T-helper 1 cell treated with Interleukin-12 subunit alpha and Interleukin-12 subunit beta and Interleukin-4 antibody, amounts not matched to agents 30 μg/mL and 1 μg/mL, for 36 hours (primary cell): ENCODE results near the gene NDUFAF2.
A peak's percentile ranks its signal among the peaks of the same experiment; 100 is the strongest.

Experiments used
- H3K27ac Mint-ChIP-seq: one replicate; pipeline ENCODE4 v1.8.0; 2021; ENCODE audit warnings: mild to moderate bottlenecking, mixed read lengths
- H3K27me3 Mint-ChIP-seq: one replicate; pipeline ENCODE4 v1.8.0; 2021; ENCODE audit warnings: low read depth, mixed read lengths
- H3K36me3 Mint-ChIP-seq: one replicate; pipeline ENCODE4 v1.8.0; 2021; ENCODE audit warnings: low read depth, mixed read lengths
- H3K4me1 Mint-ChIP-seq: one replicate; pipeline ENCODE4 v1.8.0; 2021; ENCODE audit warnings: low read depth, mixed read lengths
- H3K4me3 Mint-ChIP-seq: one replicate; pipeline ENCODE4 v1.8.0; 2021; ENCODE audit warnings: mild to moderate bottlenecking, moderate library complexity, mixed read lengths
- H3K9me3 Mint-ChIP-seq: one replicate; pipeline ENCODE4 v1.8.0; 2021; ENCODE audit warnings: mixed read lengths

NDUFAF2 gene

GRCh38 chr5:60944904-60945812 is at the start of gene NDUFAF2, which contains the start of gene ERCC8:
Gene NDUFAF2, plus strand, starts transcription at chr5:60945205. Its CDS starts 51 bp downstream, at chr5:60945256.
Gene ERCC8, minus strand, starts transcription at chr5:60945070. Its CDS starts 62 bp downstream, at chr5:60945008.
- H3K36me3 Mint-ChIP-seq = peaks cover 2% of the 10 kb centered on the region
- no peaks in the 10 kb centered on the region for H3K9me3 Mint-ChIP-seq
- H3K4me3 Mint-ChIP-seq = no peak within 1 kb of the TSS
- H3K4me1 Mint-ChIP-seq = peaks cover 15% of the 10 kb centered on the region
- peak within 1 kb of the TSS; percentile 44 for H3K27ac Mint-ChIP-seq
- H3K27me3 Mint-ChIP-seq = no peaks in the 10 kb centered on the region

DNA sequence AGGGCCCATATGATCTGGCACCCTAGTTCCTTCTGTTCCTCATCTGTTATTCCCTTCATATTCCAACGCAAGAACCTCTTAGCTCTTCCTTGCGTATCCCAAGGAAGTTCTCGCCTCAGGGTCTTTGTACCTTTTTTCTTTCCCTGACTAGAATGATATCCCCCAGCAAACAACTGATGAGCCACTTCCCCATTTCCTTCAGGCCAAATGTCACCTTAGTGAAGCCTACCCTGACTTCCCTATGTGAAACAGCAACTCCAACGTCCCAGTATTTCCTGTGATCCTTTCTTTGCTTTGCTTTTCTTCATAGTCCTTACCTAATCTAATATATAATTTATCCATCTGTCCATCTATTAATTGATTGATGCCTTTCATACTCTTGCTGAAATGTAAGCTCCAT is 48.0 kb upstream of the NDUFAF2 start:
- H3K4me1 Mint-ChIP-seq = no peaks in the 10 kb centered on the region
- no peaks in the 10 kb centered on the region for H3K9me3 Mint-ChIP-seq
- peaks cover 11% of the 10 kb centered on the region for H3K36me3 Mint-ChIP-seq
- H3K27ac Mint-ChIP-seq = no peak overlapping the region
- no peak overlapping the region for H3K4me3 Mint-ChIP-seq
- H3K27me3 Mint-ChIP-seq = no peaks in the 10 kb centered on the region

- peaks cover 3% of the 10 kb centered on the region for H3K36me3 Mint-ChIP-seq
- H3K27ac Mint-ChIP-seq = no peak overlapping the region
- H3K4me3 Mint-ChIP-seq = no peak overlapping the region
- peaks cover 5% of the 10 kb centered on the region for H3K4me1 Mint-ChIP-seq
- H3K27me3 Mint-ChIP-seq = no peaks in the 10 kb centered on the region
- no peaks in the 10 kb centered on the region for H3K9me3 Mint-ChIP-seq
Observed at GRCh38 chr5:60903356-60903755, 41.6 kb upstream of the NDUFAF2 start.

GRCh38 chr5:60916646-60917045 is 28.4 kb upstream of the NDUFAF2 start:
- H3K36me3 Mint-ChIP-seq = peaks cover 33% of the 10 kb centered on the region

DNA sequence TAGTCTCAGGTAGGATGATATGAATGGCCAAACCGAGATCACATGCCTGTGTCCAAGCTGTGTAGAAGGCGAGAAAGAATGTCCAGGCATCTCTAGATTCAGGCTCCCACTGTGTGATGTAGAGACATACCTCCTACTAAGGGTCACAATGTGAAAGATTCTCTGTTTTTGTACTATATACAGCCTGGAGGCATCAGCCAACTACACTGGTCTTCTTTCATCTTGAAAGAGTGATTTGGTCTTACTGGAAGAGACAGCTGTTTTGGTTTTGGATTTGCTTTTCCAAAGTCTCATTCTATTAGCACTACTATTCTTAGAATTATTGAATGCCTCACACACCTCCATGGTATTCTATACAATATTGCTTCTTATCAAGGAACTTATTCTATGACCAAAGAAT is 26.5 kb upstream of the NDUFAF2 start:
- Mint-ChIP-seq H3K9me3 (no peaks in the 10 kb centered on the region), H3K36me3 (peaks cover 33% of the 10 kb centered on the region), H3K4me1 (no peaks in the 10 kb centered on the region), H3K27ac (no peak overlapping the region), H3K4me3 (no peak overlapping the region), H3K27me3 (no peaks in the 10 kb centered on the region)

More at GRCh38 chr5:60916646-60917045, 28.4 kb upstream of the NDUFAF2 start:
- Mint-ChIP-seq H3K9me3 (no peaks in the 10 kb centered on the region), H3K27me3 (no peaks in the 10 kb centered on the region), H3K27ac (no peak overlapping the region), H3K4me1 (no peaks in the 10 kb centered on the region), H3K4me3 (no peak overlapping the region)

DNA sequence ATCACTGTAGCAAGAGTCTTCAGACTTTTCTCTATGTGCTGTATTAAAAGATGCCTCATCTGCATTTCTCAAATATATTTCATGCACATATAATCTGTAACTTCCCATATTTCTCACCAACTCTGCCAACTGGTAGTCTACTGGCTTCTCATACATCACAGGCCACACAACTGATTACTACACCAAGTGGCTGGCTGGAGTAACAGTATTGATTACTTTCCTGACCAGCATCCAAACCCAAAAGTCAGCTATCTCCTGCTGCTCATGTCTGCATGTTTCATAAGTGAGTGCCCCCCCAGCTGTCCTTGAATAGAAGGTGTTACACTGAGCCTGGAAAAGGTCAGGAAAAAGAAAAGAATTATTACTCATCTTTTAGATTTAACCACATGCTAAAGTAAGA is 17.6 kb upstream of the NDUFAF2 start:
- H3K9me3 Mint-ChIP-seq = no peaks in the 10 kb centered on the region
- no peaks in the 10 kb centered on the region for H3K4me1 Mint-ChIP-seq
- no peaks in the 10 kb centered on the region for H3K27me3 Mint-ChIP-seq
- no peak overlapping the region for H3K27ac Mint-ChIP-seq
- H3K4me3 Mint-ChIP-seq = no peak overlapping the region
- peaks cover 10% of the 10 kb centered on the region for H3K36me3 Mint-ChIP-seq

DNA sequence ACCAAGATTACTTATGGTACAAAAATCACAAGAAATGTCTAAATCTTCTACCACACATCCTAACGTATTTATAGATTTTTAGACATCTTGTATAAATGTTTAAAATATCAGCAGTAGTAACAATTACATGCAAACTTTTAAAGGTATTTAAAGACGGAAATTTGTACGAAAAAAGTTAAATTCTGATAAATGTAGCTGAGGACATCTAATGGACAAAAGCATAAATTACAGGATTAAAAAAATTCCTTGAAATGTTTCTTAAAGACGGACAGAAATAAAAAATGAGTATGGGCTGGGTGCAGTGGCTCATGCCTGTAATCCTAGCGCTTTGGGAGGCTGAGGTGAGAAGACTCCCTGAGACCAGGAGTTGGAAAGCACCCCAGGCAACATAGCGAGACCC is 16.0 kb upstream of the NDUFAF2 start:
- Mint-ChIP-seq H3K9me3 (no peaks in the 10 kb centered on the region), H3K27ac (no peak overlapping the region), H3K4me3 (no peak overlapping the region), H3K36me3 (peaks cover 6% of the 10 kb centered on the region), H3K4me1 (no peaks in the 10 kb centered on the region), H3K27me3 (no peaks in the 10 kb centered on the region)

DNA sequence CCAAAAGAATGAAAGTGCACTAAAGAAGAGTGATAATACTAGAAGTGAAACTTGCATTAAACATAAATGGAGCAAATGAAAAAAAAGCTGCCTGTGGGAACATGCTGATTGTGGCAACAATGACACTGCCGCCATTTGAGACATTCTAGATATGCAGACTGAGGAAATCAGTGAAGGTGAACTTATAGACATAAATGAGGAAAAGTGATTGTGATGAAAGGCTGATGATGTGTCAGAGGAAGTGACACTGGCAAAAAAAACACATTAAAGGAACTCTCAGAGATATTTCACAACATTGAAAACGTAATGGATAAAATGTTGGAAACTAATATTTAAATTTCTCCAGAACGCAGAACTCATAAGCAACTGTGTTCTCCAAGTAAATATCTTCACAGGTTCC is 1.4 kb upstream of the NDUFAF2 start:
- H3K27me3 Mint-ChIP-seq = no peaks in the 10 kb centered on the region
- H3K9me3 Mint-ChIP-seq = no peaks in the 10 kb centered on the region
- peaks cover 15% of the 10 kb centered on the region for H3K4me1 Mint-ChIP-seq
- H3K27ac Mint-ChIP-seq = peak overlapping the region; percentile 37
- no peak overlapping the region for H3K4me3 Mint-ChIP-seq
- peaks cover 3% of the 10 kb centered on the region for H3K36me3 Mint-ChIP-seq

DNA sequence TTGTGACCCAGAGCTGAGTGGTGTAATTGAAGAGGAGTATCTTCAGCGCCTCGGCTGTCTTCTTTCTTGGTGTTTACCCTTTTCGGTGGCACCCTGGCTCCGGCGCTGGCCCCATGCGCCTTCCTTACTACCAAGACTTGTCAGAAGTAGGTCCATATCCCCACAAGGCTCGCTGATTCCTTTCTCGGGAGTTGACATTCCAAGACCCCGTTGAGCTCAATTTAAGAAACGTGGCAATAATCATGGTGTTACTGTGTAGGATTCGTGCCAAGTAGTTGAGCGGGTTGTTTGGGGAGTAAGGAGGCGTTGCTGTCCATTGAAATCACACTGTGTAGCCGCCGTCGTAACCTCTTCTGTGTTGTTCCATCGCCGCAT is 795 bp downstream of the NDUFAF2 start:
- no peak overlapping the region for H3K4me3 Mint-ChIP-seq
- H3K27ac Mint-ChIP-seq = peak overlapping the region; percentile 44
- H3K36me3 Mint-ChIP-seq = peaks cover 1% of the 10 kb centered on the region
- no peaks in the 10 kb centered on the region for H3K27me3 Mint-ChIP-seq
- H3K4me1 Mint-ChIP-seq = peaks cover 15% of the 10 kb centered on the region
- H3K9me3 Mint-ChIP-seq = no peaks in the 10 kb centered on the region

GRCh38 chr5:60948738-60949137 is 3.7 kb downstream of the NDUFAF2 start:
- no peaks in the 10 kb centered on the region for H3K9me3 Mint-ChIP-seq
- no peaks in the 10 kb centered on the region for H3K36me3 Mint-ChIP-seq
- no peak overlapping the region for H3K4me3 Mint-ChIP-seq
- H3K4me1 Mint-ChIP-seq = peaks cover 15% of the 10 kb centered on the region
- H3K27me3 Mint-ChIP-seq = no peaks in the 10 kb centered on the region
- no peak overlapping the region for H3K27ac Mint-ChIP-seq

GRCh38 chr5:60955239-60955638 is 10.2 kb downstream of the NDUFAF2 start:
- H3K4me3 Mint-ChIP-seq = no peak overlapping the region
- H3K27me3 Mint-ChIP-seq = no peaks in the 10 kb centered on the region
- no peaks in the 10 kb centered on the region for H3K36me3 Mint-ChIP-seq
- H3K4me1 Mint-ChIP-seq = no peaks in the 10 kb centered on the region
- H3K27ac Mint-ChIP-seq = no peak overlapping the region
- peaks cover 3% of the 10 kb centered on the region for H3K9me3 Mint-ChIP-seq

- Mint-ChIP-seq H3K4me1 (no peaks in the 10 kb centered on the region), H3K36me3 (no peaks in the 10 kb centered on the region), H3K27me3 (no peaks in the 10 kb centered on the region), H3K4me3 (no peak overlapping the region), H3K27ac (no peak overlapping the region), H3K9me3 (peaks cover 3% of the 10 kb centered on the region)
Observed at GRCh38 chr5:60958088-60958487, 13.1 kb downstream of the NDUFAF2 start.

GRCh38 chr5:60958712-60959111 is 13.7 kb downstream of the NDUFAF2 start:
- H3K27me3 Mint-ChIP-seq = no peaks in the 10 kb centered on the region
- no peaks in the 10 kb centered on the region for H3K36me3 Mint-ChIP-seq
- no peaks in the 10 kb centered on the region for H3K4me1 Mint-ChIP-seq
- H3K27ac Mint-ChIP-seq = no peak overlapping the region
- H3K4me3 Mint-ChIP-seq = no peak overlapping the region
- H3K9me3 Mint-ChIP-seq = peaks cover 3% of the 10 kb centered on the region

DNA sequence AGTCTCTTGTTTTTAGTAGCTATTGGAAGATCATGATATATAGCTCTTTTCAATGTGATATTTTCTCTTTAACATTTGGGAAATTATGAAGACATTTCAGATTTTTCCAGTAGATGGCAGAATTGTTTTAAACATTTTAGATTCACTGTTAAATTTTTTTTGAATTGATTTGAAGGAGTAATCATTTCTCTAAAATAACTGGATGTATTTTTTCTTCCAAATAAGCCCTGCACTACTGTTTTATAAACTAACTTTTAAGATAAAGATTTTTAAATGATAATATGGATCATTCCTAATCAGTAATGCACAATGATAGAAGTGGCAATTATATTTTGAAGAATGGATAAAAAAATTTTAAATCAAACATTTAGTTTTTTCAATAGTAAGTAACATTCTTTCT is 14.2 kb downstream of the NDUFAF2 start:
- H3K4me1 Mint-ChIP-seq = no peaks in the 10 kb centered on the region
- H3K27ac Mint-ChIP-seq = no peak overlapping the region
- no peak overlapping the region for H3K4me3 Mint-ChIP-seq
- no peaks in the 10 kb centered on the region for H3K36me3 Mint-ChIP-seq
- H3K27me3 Mint-ChIP-seq = no peaks in the 10 kb centered on the region
- H3K9me3 Mint-ChIP-seq = peaks cover 3% of the 10 kb centered on the region

DNA sequence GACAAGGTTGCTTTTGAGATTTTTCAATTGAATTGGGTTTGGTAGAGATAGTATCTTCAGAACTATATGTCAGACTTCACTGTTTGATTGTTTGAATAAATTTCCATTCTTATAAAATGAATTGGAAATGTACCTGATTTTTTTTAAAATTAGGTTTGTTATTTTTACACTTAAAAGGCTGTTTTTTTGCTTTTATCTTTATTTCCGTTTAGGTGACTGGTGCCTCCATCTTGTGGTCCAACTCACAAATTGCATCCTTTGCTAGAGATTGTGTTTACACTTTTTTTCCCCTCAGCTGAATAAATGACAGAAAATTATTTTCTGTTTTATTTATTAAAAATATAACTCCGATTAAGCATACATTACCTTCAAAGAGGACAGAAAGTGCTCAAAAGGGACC is 15.6 kb downstream of the NDUFAF2 start:
- H3K4me1 Mint-ChIP-seq = no peaks in the 10 kb centered on the region
- H3K27me3 Mint-ChIP-seq = no peaks in the 10 kb centered on the region
- H3K27ac Mint-ChIP-seq = no peak overlapping the region
- no peaks in the 10 kb centered on the region for H3K9me3 Mint-ChIP-seq
- H3K4me3 Mint-ChIP-seq = no peak overlapping the region
- H3K36me3 Mint-ChIP-seq = no peaks in the 10 kb centered on the region
